IPS DF 6.9 (cell line): ENCODE results near the gene ISLR.

Experiments
- DNase-seq: peaks from one replicate; pipeline ENCODE4 v3.0.0-alpha.2; 2013; ENCODE audit warnings: low read depth, low spot score
- H3K27ac ChIP-seq: one replicate; pipeline ENCODE4 v1.5.1; 2013; ENCODE audit warnings: low read length, control low read depth
- H3K27me3 ChIP-seq: 2 replicates; pipeline ENCODE4 v1.6.1; 2013; ENCODE audit warnings: mild to moderate bottlenecking, low read length; ENCODE audit not compliant: control insufficient read depth, insufficient read depth
- H3K36me3 ChIP-seq: 2 replicates; pipeline ENCODE4 v1.6.1; 2013; ENCODE audit warnings: low read length; ENCODE audit not compliant: control insufficient read depth, insufficient read depth
- H3K4me1 ChIP-seq: 2 replicates; pipeline ENCODE4 v1.6.1; 2013; ENCODE audit warnings: low read length; ENCODE audit not compliant: control insufficient read depth, insufficient read depth
- H3K4me3 ChIP-seq: 2 replicates; pipeline ENCODE4 v1.5.1; 2013; ENCODE audit warnings: mild to moderate bottlenecking, low read length
- H3K9me3 ChIP-seq: 2 replicates; pipeline ENCODE4 v1.6.1; 2013; ENCODE audit warnings: low read length, inconsistent platforms; ENCODE audit not compliant: control insufficient read depth, insufficient read depth
- WGBS: extraction: QIAGEN DNeasy Blood & Tissue Kit; methylation state at CpG from one replicate; pipeline ENCODE4 v1.1.7; 2013; ENCODE audit warnings: mixed read lengths, missing lambda C conversion rate; ENCODE audit not compliant: insufficient read length, insufficient coverage; 5-methylcytosine and 5-hydroxymethylcytosine counted together

Gene ISLR

GRCh38 chr15:74207652-74208440 lies 34.3 kb downstream of the ISLR start:
- WGBS, result no CpG with 5 or more reads among the region's 16 CpGs
- no peaks in the 10 kb centered on the region for H3K27me3 ChIP-seq
- H3K9me3 ChIP-seq, result no peaks in the 10 kb centered on the region
- H3K4me1 ChIP-seq, result peaks cover 14% of the 10 kb centered on the region
- no peak overlapping the region for H3K27ac ChIP-seq
- DNase-seq, result no peak
- H3K36me3 ChIP-seq, result no peaks in the 10 kb centered on the region
- no peak overlapping the region for H3K4me3 ChIP-seq

GRCh38 chr15:74208496-74208895 lies 35.0 kb downstream of the ISLR start:
- Histone ChIP-seq H3K36me3 (no peaks in the 10 kb centered on the region), H3K27me3 (no peaks in the 10 kb centered on the region), H3K4me3 (no peak overlapping the region), H3K27ac (no peak overlapping the region), H3K4me1 (peaks cover 15% of the 10 kb centered on the region), H3K9me3 (no peaks in the 10 kb centered on the region)
- WGBS, result no CpG with 5 or more reads among the region's 6 CpGs
- DNase-seq, result no peak

GRCh38 chr15:74208901-74209559 lies 35.5 kb downstream of the ISLR start:
- no peaks in the 10 kb centered on the region for H3K9me3 ChIP-seq
- no peak overlapping the region for H3K27ac ChIP-seq
- no peaks in the 10 kb centered on the region for H3K36me3 ChIP-seq
- no peak overlapping the region for H3K4me3 ChIP-seq
- no peaks in the 10 kb centered on the region for H3K27me3 ChIP-seq
- H3K4me1 ChIP-seq, result peaks cover 18% of the 10 kb centered on the region
- DNase-seq, result no peak
- no CpG with 5 or more reads among the region's 11 CpGs for WGBS

- H3K4me1 ChIP-seq, result peaks cover 16% of the 10 kb centered on the region
- H3K4me3 ChIP-seq, result no peak overlapping the region
- no peaks in the 10 kb centered on the region for H3K36me3 ChIP-seq
- no peaks in the 10 kb centered on the region for H3K27me3 ChIP-seq
- no peak for DNase-seq
- no peaks in the 10 kb centered on the region for H3K9me3 ChIP-seq
- no peak overlapping the region for H3K27ac ChIP-seq
- WGBS, result no CpG with 5 or more reads among the region's 5 CpGs
Observed at GRCh38 chr15:74209560-74209958, 36.0 kb downstream of the ISLR start.

GRCh38 chr15:74209997-74210671 lies 36.6 kb downstream of the ISLR start:
- Histone ChIP-seq H3K27me3 (no peaks in the 10 kb centered on the region), H3K4me3 (no peak overlapping the region), H3K36me3 (no peaks in the 10 kb centered on the region), H3K27ac (no peak overlapping the region), H3K9me3 (no peaks in the 10 kb centered on the region), H3K4me1 (peaks cover 16% of the 10 kb centered on the region)
- WGBS, result no CpG with 5 or more reads among the region's 4 CpGs
- no peak for DNase-seq

GRCh38 chr15:74210729-74211128 lies 37.2 kb downstream of the ISLR start:
- no peak for DNase-seq
- Histone ChIP-seq H3K4me3 (no peak overlapping the region), H3K27ac (no peak overlapping the region), H3K9me3 (no peaks in the 10 kb centered on the region), H3K27me3 (no peaks in the 10 kb centered on the region), H3K4me1 (peaks cover 16% of the 10 kb centered on the region; the same call in 1 of the 2 replicates), H3K36me3 (no peaks in the 10 kb centered on the region)

GRCh38 chr15:74211656-74212055 lies 38.1 kb downstream of the ISLR start:
- no peak overlapping the region for H3K4me3 ChIP-seq
- DNase-seq, result no peak
- H3K36me3 ChIP-seq, result no peaks in the 10 kb centered on the region
- no peaks in the 10 kb centered on the region; the same call in 1 of the 2 replicates for H3K27me3 ChIP-seq
- WGBS, result no CpG with 5 or more reads among the region's 1 CpG
- no peak overlapping the region for H3K27ac ChIP-seq
- H3K4me1 ChIP-seq, result peaks cover 20% of the 10 kb centered on the region
- no peaks in the 10 kb centered on the region for H3K9me3 ChIP-seq

GRCh38 chr15:74212494-74212893 lies 39.0 kb downstream of the ISLR start:
- DNase-seq, result no peak
- no peak overlapping the region for H3K4me3 ChIP-seq
- H3K9me3 ChIP-seq, result no peaks in the 10 kb centered on the region
- H3K4me1 ChIP-seq, result peaks cover 20% of the 10 kb centered on the region
- H3K27ac ChIP-seq, result no peak overlapping the region
- no CpG with 5 or more reads among the region's 9 CpGs for WGBS
- H3K36me3 ChIP-seq, result no peaks in the 10 kb centered on the region
- H3K27me3 ChIP-seq, result no peaks in the 10 kb centered on the region; the same call in 1 of the 2 replicates

GRCh38 chr15:74213858-74214284 lies 40.4 kb downstream of the ISLR start:
- H3K4me3 ChIP-seq, result no peak overlapping the region
- no peak for DNase-seq
- no peaks in the 10 kb centered on the region for H3K9me3 ChIP-seq
- no peaks in the 10 kb centered on the region for H3K36me3 ChIP-seq
- WGBS, result no CpG with 5 or more reads among the region's 7 CpGs
- no peak overlapping the region for H3K27ac ChIP-seq
- H3K27me3 ChIP-seq, result peaks cover 2% of the 10 kb centered on the region; the same call in 1 of the 2 replicates
- peaks cover 16% of the 10 kb centered on the region for H3K4me1 ChIP-seq

- H3K4me3 ChIP-seq, result no peak overlapping the region
Observed at GRCh38 chr15:74214324-74215021, 41.0 kb downstream of the ISLR start.

More at GRCh38 chr15:74214324-74215021, 41.0 kb downstream of the ISLR start:
- peaks cover 16% of the 10 kb centered on the region for H3K4me1 ChIP-seq
- H3K9me3 ChIP-seq, result no peaks in the 10 kb centered on the region
- no peak overlapping the region for H3K27ac ChIP-seq
- peaks cover 2% of the 10 kb centered on the region; the same call in 1 of the 2 replicates for H3K27me3 ChIP-seq
- no CpG with 5 or more reads among the region's 6 CpGs for WGBS
- H3K36me3 ChIP-seq, result no peaks in the 10 kb centered on the region
- DNase-seq, result no peak
